Right kidney (tissue), 1 donor: ENCODE data around the gene CACNG5.

Source experiments
- DNase-seq: peaks from one replicate; pipeline ENCODE4 v3.0.0-alpha.2; 2016

CACNG5 gene

GRCh38 chr17:66906321-66907278 lies 71.7 kb downstream of the CACNG5 start:
- DNase-seq = peak; percentile 46

GRCh38 chr17:66909804-66910373 lies 75.0 kb downstream of the CACNG5 start:
- no peak for DNase-seq

- DNase-seq = no peak
These were observed 75.9 kb downstream of the CACNG5 start for GRCh38 chr17:66910651-66911285.

- DNase-seq = no peak
These were observed 80.3 kb downstream of the CACNG5 start for GRCh38 chr17:66915204-66915611.

- DNase-seq = no peak
These were observed 80.9 kb downstream of the CACNG5 start for GRCh38 chr17:66915792-66916191.

GRCh38 chr17:66916946-66917345 lies 82.0 kb downstream of the CACNG5 start:
- DNase-seq = no peak

GRCh38 chr17:66918896-66919295 lies 84.0 kb downstream of the CACNG5 start:
- DNase-seq = no peak

- DNase-seq = no peak
These were observed 85.5 kb downstream of the CACNG5 start for GRCh38 chr17:66920435-66920834.

- no peak for DNase-seq
These were observed 86.0 kb downstream of the CACNG5 start for GRCh38 chr17:66920950-66921349.

GRCh38 chr17:66923886-66924285 lies 89.0 kb downstream of the CACNG5 start:
- DNase-seq = no peak

- DNase-seq = no peak
These were observed 91.0 kb downstream of the CACNG5 start for GRCh38 chr17:66925811-66926500.

GRCh38 chr17:66928949-66929348 lies 94.0 kb downstream of the CACNG5 start:
- no peak for DNase-seq

- no peak for DNase-seq
These were observed 94.7 kb downstream of the CACNG5 start for GRCh38 chr17:66929591-66929990.

- no peak for DNase-seq
These were observed 96.0 kb downstream of the CACNG5 start for GRCh38 chr17:66930933-66931332.

- no peak for DNase-seq
These were observed 97.4 kb downstream of the CACNG5 start for GRCh38 chr17:66932311-66932710.

- DNase-seq = no peak
These were observed 99.1 kb downstream of the CACNG5 start for GRCh38 chr17:66934040-66934439.
